Stimulated activated CD4-positive, alpha-beta T cell treated with anti-CD3 and anti-CD28 coated beads, Interleukin-2, amount 100 ng/mL, for 48 hours (primary cell): Measurements from ENCODE around the gene RPL15.
A peak's percentile ranks its signal among the peaks of the same experiment; 100 is the strongest.

ENCODE experiments used
- DNase-seq, 2 donors: peaks; one replicate each; pipeline ENCODE4 v3.0.0-alpha.2; 2020

RPL15 gene

GRCh38 chr3:23934253-23934652 is 17.3 kb downstream of the RPL15 start:
- no peak for DNase-seq

GRCh38 chr3:23937296-23937695 is 20.4 kb downstream of the RPL15 start:
- no peak for DNase-seq

- DNase-seq: no peak
These were observed 21.8 kb downstream of the RPL15 start for GRCh38 chr3:23938688-23939087.

- no peak for DNase-seq
These were observed 23.8 kb downstream of the RPL15 start for GRCh38 chr3:23940775-23941174.

- no peak for DNase-seq
These were observed 24.5 kb downstream of the RPL15 start for GRCh38 chr3:23941440-23941839.

GRCh38 chr3:23942546-23942945 is 25.6 kb downstream of the RPL15 start:
- no peak for DNase-seq

GRCh38 chr3:23944007-23944783 is 27.3 kb downstream of the RPL15 start:
- DNase-seq: no peak

GRCh38 chr3:23944861-23945662 is 28.1 kb downstream of the RPL15 start, which contains the start of gene NR1D2:
Gene NR1D2, plus strand, starts transcription at chr3:23945286. Its CDS starts 293 bp downstream, at chr3:23945579.
- peak; percentile 65 for DNase-seq

- no peak for DNase-seq
These were observed 28.7 kb downstream of the RPL15 start for GRCh38 chr3:23945663-23945912.

GRCh38 chr3:23945913-23946687 is 29.2 kb downstream of the RPL15 start:
- peak; percentile 94 to 96 for DNase-seq

- DNase-seq: no peak
These were observed 31.8 kb downstream of the RPL15 start for GRCh38 chr3:23948761-23949160.

GRCh38 chr3:23949784-23950183 is 32.9 kb downstream of the RPL15 start:
- no peak for DNase-seq

GRCh38 chr3:23950293-23950692 is 33.4 kb downstream of the RPL15 start:
- no peak for DNase-seq

GRCh38 chr3:23952646-23953045 is 35.7 kb downstream of the RPL15 start:
- no peak for DNase-seq

GRCh38 chr3:23953523-23953922 is 36.6 kb downstream of the RPL15 start:
- no peak for DNase-seq

- no peak for DNase-seq
These were observed 37.2 kb downstream of the RPL15 start for GRCh38 chr3:23954144-23954543.

- no peak for DNase-seq
These were observed 39.8 kb downstream of the RPL15 start for GRCh38 chr3:23956701-23957100.

- DNase-seq: no peak
These were observed 42.4 kb downstream of the RPL15 start for GRCh38 chr3:23959135-23959900.

GRCh38 chr3:23960649-23961048 is 43.7 kb downstream of the RPL15 start:
- no peak for DNase-seq

- DNase-seq: no peak
These were observed 44.1 kb downstream of the RPL15 start for GRCh38 chr3:23961066-23961465.

GRCh38 chr3:23961913-23962312 is 45.0 kb downstream of the RPL15 start:
- DNase-seq: no peak

- DNase-seq: no peak
These were observed 47.8 kb downstream of the RPL15 start for GRCh38 chr3:23964537-23965235.
